ENCODE data around the gene PHLDB2. TPM values are rescaled to one million over a fixed set of nuclear protein-coding genes. Genes with fewer than 3 reads are reported as not detected.

Gene PHLDB2
- total and polyA plus RNA-seq, 10 of the 15 experiments (the other 5 are each of a cell fraction or from before 2014, with no cell fraction given): 0.03 to 0.67 (median 0.40) TPM

DNA sequence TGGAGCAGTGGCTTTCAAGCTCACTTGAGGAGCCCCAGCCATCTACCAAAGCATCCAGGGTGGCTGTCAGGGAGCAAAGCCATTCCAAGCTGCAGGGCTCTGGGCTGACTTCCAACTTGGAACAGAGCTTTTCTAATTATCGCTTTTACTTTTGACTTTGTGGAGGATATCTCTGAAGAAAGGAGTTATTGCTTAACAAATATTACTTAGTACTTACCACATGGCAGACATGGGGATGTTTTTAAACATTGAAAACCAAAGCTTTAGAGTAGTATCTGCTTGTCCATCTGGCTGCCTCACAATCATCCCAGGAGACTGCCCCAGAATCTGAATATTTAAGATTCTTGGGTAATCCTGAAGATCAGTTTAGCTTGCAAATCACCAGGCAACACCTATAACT lies 148.6 kb downstream of the PHLDB2 start (continued):
- TF ChIP-seq NR2C1 (IDR thresholded peaks at IDR 0.05) (no peak), SRF (IDR thresholded peaks at IDR 0.05; ENCODE audit: low read depth in 2 of 2, low read length in 2 of 2) (no peak), POLR2A (IDR thresholded peaks at IDR 0.05; ENCODE audit: low read depth, low read length) (no peak), ASH2L (IDR thresholded peaks at IDR 0.05; ENCODE audit: borderline replicate concordance, low read depth) (no peak)

- RAD21 ChIA-PET (ENCODE audit: unreplicated experiment): interaction anchor here (6.0 kb wide), 1 partner anchor 18 kb away, joined by 158 read pairs; no protein-coding TSS in a partner anchor
- H3K4me1 ChIP-seq (ENCODE audit: control insufficient read depth, insufficient read depth, low read length): no peaks in the 10 kb centered on the region
- H3K4me3 ChIP-seq: no peak overlapping the region
- H3K36me3 ChIP-seq (ENCODE audit: control insufficient read depth in 2 of 2, insufficient read depth in 2 of 2, low read length in 1 of 2): no peaks in the 10 kb centered on the region
- no peaks in the 10 kb centered on the region for H4K20me1 ChIP-seq (ENCODE audit: control insufficient read depth, insufficient read depth)
- CTCF ChIA-PET: interaction anchor here (2.4 to 10.9 kb wide), 3 partner anchors 17 to 341 kb away, joined by 7 to 467 read pairs (median 90); partner anchors contain the start of gene TAGLN3
- BruUV-seq (replicated peaks): no TSS peak
- no peak overlapping the region for H3K9ac ChIP-seq (ENCODE audit: control insufficient read depth, insufficient read depth, low read length)
- in situ Hi-C loops (cut with MboI) (no loop called here), intact Hi-C loops (cut with micrococcal nuclease; ENCODE audit: unreplicated experiment) (no loop called here)
- H3K9me3 ChIP-seq (replicated peaks; ENCODE audit: control insufficient read depth, insufficient read depth, low read length): no peaks in the 10 kb centered on the region
- POLR2A ChIA-PET: no interaction called here
- no peak for ATAC-seq
- no peak overlapping the region for H3K27ac ChIP-seq (ENCODE audit: control insufficient read depth, insufficient read depth)
- no peak overlapping the region for H3K4me2 ChIP-seq (ENCODE audit: control insufficient read depth, insufficient read depth)
- H2AFZ ChIP-seq (ENCODE audit: control insufficient read depth, low read depth, low read length): no peak overlapping the region
- 66% methylated on average over 2 of the region's 2 CpGs for WGBS (ENCODE audit: insufficient coverage, insufficient replicate concordance, low lambda C conversion rate, missing lambda C conversion rate)
- TF ChIP-seq ZNF24 (IDR thresholded peaks at IDR 0.05) (no peak), IRF5 (IDR thresholded peaks at IDR 0.05; ENCODE audit: borderline replicate concordance) (no peak)
- TF ChIP-seq, protein P1, sequence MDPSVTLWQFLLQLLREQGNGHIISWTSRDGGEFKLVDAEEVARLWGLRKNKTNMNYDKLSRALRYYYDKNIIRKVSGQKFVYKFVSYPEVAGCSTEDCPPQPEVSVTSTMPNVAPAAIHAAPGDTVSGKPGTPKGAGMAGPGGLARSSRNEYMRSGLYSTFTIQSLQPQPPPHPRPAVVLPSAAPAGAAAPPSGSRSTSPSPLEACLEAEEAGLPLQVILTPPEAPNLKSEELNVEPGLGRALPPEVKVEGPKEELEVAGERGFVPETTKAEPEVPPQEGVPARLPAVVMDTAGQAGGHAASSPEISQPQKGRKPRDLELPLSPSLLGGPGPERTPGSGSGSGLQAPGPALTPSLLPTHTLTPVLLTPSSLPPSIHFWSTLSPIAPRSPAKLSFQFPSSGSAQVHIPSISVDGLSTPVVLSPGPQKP (IDR thresholded peaks at IDR 0.05; ENCODE audit: low read depth, low read length): no peak
- no peak for DNase-seq (ENCODE audit: low read depth, low spot score)
- no peaks in the 10 kb centered on the region for H3K79me2 ChIP-seq (ENCODE audit: control insufficient read depth, insufficient read depth, low read length)
- no peak for FAIRE-seq
- SMC1A ChIA-PET (ENCODE audit: uncharacterized antibody, unreplicated experiment): interaction anchor here (1.2 to 15.1 kb wide), 3 partner anchors 15 to 291 kb away, joined by 3 to 417 read pairs (median 3); partner anchors contain the start of gene TAGLN3
- H3K27me3 ChIP-seq (replicated peaks in 1 of 2; ENCODE audit: control insufficient read depth in 2 of 2, insufficient read depth in 2 of 2, low read length in 1 of 2): no peaks in the 10 kb centered on the region; a peak in 1 of 4 replicates
Observed at GRCh38 chr3:112009670-112010069, 150.6 kb downstream of the PHLDB2 start.
